HCT116 (cell line): ENCODE results near the gene TLR9. TPM values are rescaled to one million over a fixed set of nuclear protein-coding genes. Genes with fewer than 3 reads are reported as not detected.

Experiments used
- ATAC-seq: fragments of 200-7000 bp; cut with Tn5 transposase; 2 replicates; pipeline ENCODE4 v1.9.1; 2020; ENCODE audit warnings: mild to moderate bottlenecking, moderate library complexity
- BruUV-seq: library from RNA; stranded (reverse); fragments of 400-500 nt; replicated peaks from 2 replicates; lab custom pipeline; 2021; lab: Mats Ljungman, UMichigan
- CTCF ChIA-PET: fragments of 300-600 bp; sonication (Branson Sonifier 250); formaldehyde crosslinking; loops from one replicate; lab custom pipeline; 2021; ENCODE audit warnings: antibody characterized with exemption; lab: Charles Lee
- POLR2A ChIA-PET: fragments of 300-600, 350-600 bp; sonication (Branson Sonifier 250); formaldehyde crosslinking; loops from one replicate; lab custom pipeline; 2021; ENCODE audit warnings: antibody characterized with exemption; lab: Charles Lee
- RAD21 ChIA-PET, 2 experiments: fragments of 300-600 bp; sonication (Branson Sonifier 250); formaldehyde crosslinking; loops; one replicate each; lab custom pipeline; 2023; ENCODE audit warnings: low total read pairs in 2 of 2; ENCODE audit not compliant: uncharacterized antibody in 2 of 2, unreplicated experiment in 2 of 2, low non-redundant PET in 1 of 2; lab: Charles Lee
- DNase-seq: peaks from one replicate; pipeline ENCODE4 v3.0.0-alpha.2; 2010; ENCODE audit warnings: low read depth, low spot score
- H2AFZ ChIP-seq: fragments of 200-600 bp; shearing (Covaris generic), sonication (generic); 2 replicates; pipeline ENCODE4 v1.6.1; 2017; ENCODE audit warnings: low read depth, mixed run types, mixed read lengths, antibody characterized with exemption, low read length; ENCODE audit not compliant: poor library complexity, severe bottlenecking
- H3K27ac ChIP-seq: 2 replicates; pipeline ENCODE4 v1.5.1; 2012; ENCODE audit warnings: low read depth, low read length
- H3K27me3 ChIP-seq: fragments of 200-600 bp; sonication (generic); 2 replicates; pipeline ENCODE4 v1.6.1; 2016; ENCODE audit warnings: mixed run types, low read length, mixed read lengths; ENCODE audit not compliant: insufficient read depth
- H3K36me3 ChIP-seq, 2 experiments: fragments of 200-500 bp in 1 of 2; fragments of 200-600 bp in 1 of 2; sonication (Bioruptor generic) in 1 of 2; sonication (generic) in 1 of 2; 2 replicates each; pipeline versions ENCODE4 v1.5.1 to v1.6.1; 2014 to 2016; ENCODE audit warnings: low read length in 2 of 2, inconsistent platforms in 1 of 2, mixed read lengths in 1 of 2, mixed run types in 1 of 2; ENCODE audit not compliant: insufficient read depth in 2 of 2, control insufficient read depth in 1 of 2
- H3K4me1 ChIP-seq, 2 experiments: fragments of 200-600 bp in 1 of 2; sonication (generic) in 1 of 2; 2 replicates each; pipeline versions ENCODE4 v1.5.1 to v1.6.1; 2012 to 2017; ENCODE audit warnings: low read length in 2 of 2, inconsistent platforms in 1 of 2, mild to moderate bottlenecking in 1 of 2, mixed read lengths in 1 of 2, mixed run types in 1 of 2, moderate library complexity in 1 of 2; ENCODE audit not compliant: insufficient read depth in 2 of 2, control insufficient read depth in 1 of 2
- H3K4me2 ChIP-seq: fragments of 200-600 bp; sonication (generic); 2 replicates; pipeline ENCODE4 v1.6.1; 2017; ENCODE audit warnings: mixed run types, low read length, mixed read lengths
- H3K4me3 ChIP-seq, 2 experiments: fragments of 200-600 bp in 1 of 2; sonication (generic) in 1 of 2; replicated peaks in 1 of 2; 2 replicates each; pipeline ENCODE4 v1.5.1; 2011 to 2016; ENCODE audit warnings: low read length in 2 of 2, control low read depth in 1 of 2, low read depth in 1 of 2, mild to moderate bottlenecking in 1 of 2, mixed read lengths in 1 of 2, mixed run types in 1 of 2
- H3K79me2 ChIP-seq: fragments of 200-600 bp; sonication (generic); 2 replicates; pipeline ENCODE4 v1.6.1; 2017; ENCODE audit warnings: mild to moderate bottlenecking, mixed run types, low read length, moderate library complexity, mixed read lengths; ENCODE audit not compliant: insufficient read depth
- H3K9ac ChIP-seq: fragments of 200-600 bp; sonication (generic); 2 replicates; pipeline ENCODE4 v1.6.1; 2016; ENCODE audit warnings: low read length, mixed read lengths
- H3K9me2 ChIP-seq: fragments of 200-600 bp; sonication (generic), shearing (Covaris generic); 2 replicates; pipeline ENCODE4 v1.6.1; 2017; ENCODE audit warnings: mixed run types, mild to moderate bottlenecking, moderate library complexity; ENCODE audit not compliant: insufficient read depth
- H3K9me3 ChIP-seq, 2 experiments: fragments of 200-500 bp in 1 of 2; fragments of 200-600 bp in 1 of 2; sonication (Bioruptor generic) in 1 of 2; sonication (generic) in 1 of 2; 2 replicates each; pipeline ENCODE4 v1.6.1; 2014 to 2017; ENCODE audit warnings: low read length in 2 of 2, mixed read lengths in 2 of 2, inconsistent platforms in 1 of 2, low read depth in 1 of 2, mild to moderate bottlenecking in 1 of 2, mixed run types in 1 of 2, moderate library complexity in 1 of 2; ENCODE audit not compliant: control insufficient read depth in 1 of 2, insufficient read depth in 1 of 2
- H4K20me1 ChIP-seq: fragments of 200-600 bp; sonication (generic), shearing (Covaris generic); 2 replicates; pipeline ENCODE4 v1.6.1; 2017; ENCODE audit warnings: mixed run types, mild to moderate bottlenecking, moderate library complexity; ENCODE audit not compliant: insufficient read depth
- CBX3 ChIP-seq: IDR thresholded peaks from 2 replicates; pipeline ENCODE4 v1.6.1; 2012; ENCODE audit warnings: low read depth
- CEBPB ChIP-seq: IDR thresholded peaks from 2 replicates; pipeline ENCODE4 v1.6.1; 2012; ENCODE audit warnings: low read depth
- EGR1 ChIP-seq: IDR thresholded peaks from 2 replicates; pipeline ENCODE4 v1.6.1; 2012; ENCODE audit warnings: low read depth
- ELF1 ChIP-seq: IDR thresholded peaks from 2 replicates; pipeline ENCODE4 v1.6.1; 2012; ENCODE audit warnings: low read depth, borderline replicate concordance
- FOSL1 ChIP-seq: IDR thresholded peaks from 2 replicates; pipeline ENCODE4 v1.6.1; 2012; ENCODE audit warnings: low read depth
- JUND ChIP-seq: IDR thresholded peaks from 2 replicates; pipeline ENCODE4 v1.6.1; 2012
- POLR2AphosphoS5 ChIP-seq: IDR thresholded peaks from 2 replicates; pipeline ENCODE4 v1.6.1; 2011; ENCODE audit warnings: mild to moderate bottlenecking, low read depth, low read length, moderate library complexity
- SRF ChIP-seq: IDR thresholded peaks from 2 replicates; pipeline ENCODE4 v1.6.1; 2012; ENCODE audit warnings: low read depth
- TCF7L2 ChIP-seq: IDR thresholded peaks from 2 replicates; pipeline ENCODE4 v1.7.0; 2011; ENCODE audit warnings: borderline replicate concordance, inconsistent platforms; ENCODE audit not compliant: insufficient read depth, insufficient read length; ENCODE audit errors: extremely low read depth
- ZFX ChIP-seq: fragments of 450-650 bp; IDR thresholded peaks from 2 replicates; pipeline ENCODE4 v1.6.1; 2017
- ZNF274 ChIP-seq: fragments of 200-500 bp; sonication (Bioruptor generic); IDR thresholded peaks from 2 replicates; pipeline ENCODE4 v1.6.1; 2014; ENCODE audit warnings: mild to moderate bottlenecking, low read depth, low read length, inconsistent platforms
- intact Hi-C: fragments of 100-400 bp; cut with micrococcal nuclease; formaldehyde crosslinking; loops from 2 replicates; pipeline ENCODE4 v1.10.0; 2022
- total RNA-seq: library from RNA; stranded (reverse); gene quantifications from one replicate; pipeline ENCODE4 v1.2.1, GENCODE V29; 2021; ENCODE audit not compliant: unreplicated experiment
- TF ChIP-seq, protein P1 (sequence below): IDR thresholded peaks from 2 replicates; pipeline ENCODE4 v1.6.1; 2011; ENCODE audit warnings: mild to moderate bottlenecking, low read length, moderate library complexity; ENCODE audit not compliant: insufficient replicate concordance; ENCODE audit errors: extremely low read depth
- TF ChIP-seq, protein P2 (sequence below), 3 experiments: fragments of 200-600 bp in 1 of 3; sonication (generic) in 1 of 3; IDR thresholded peaks in 2 of 3; conservative IDR thresholded peaks in 1 of 3; 2 replicates each; pipeline ENCODE4 v1.5.1; 2012 to 2017; ENCODE audit warnings: low read depth in 2 of 3, low read length in 2 of 3, antibody characterized with exemption in 1 of 3, borderline replicate concordance in 1 of 3, control low read depth in 1 of 3, mild to moderate bottlenecking in 1 of 3, mixed read lengths in 1 of 3, mixed run types in 1 of 3, moderate library complexity in 1 of 3; ENCODE audit not compliant: insufficient read depth in 1 of 3
- TF ChIP-seq, protein P3 (sequence below): IDR thresholded peaks from 2 replicates; pipeline ENCODE4 v1.6.1; 2012
- TF ChIP-seq, protein P4 (sequence below): IDR thresholded peaks from 2 replicates; pipeline ENCODE4 v1.6.1; 2012; ENCODE audit warnings: low read depth
- TF ChIP-seq, protein P5 (sequence below): IDR thresholded peaks from 2 replicates; pipeline ENCODE4 v1.6.1; 2012

The TLR9 gene
- total RNA-seq, 1 experiment from 2014 or later, result 0.15 TPM

DNA sequence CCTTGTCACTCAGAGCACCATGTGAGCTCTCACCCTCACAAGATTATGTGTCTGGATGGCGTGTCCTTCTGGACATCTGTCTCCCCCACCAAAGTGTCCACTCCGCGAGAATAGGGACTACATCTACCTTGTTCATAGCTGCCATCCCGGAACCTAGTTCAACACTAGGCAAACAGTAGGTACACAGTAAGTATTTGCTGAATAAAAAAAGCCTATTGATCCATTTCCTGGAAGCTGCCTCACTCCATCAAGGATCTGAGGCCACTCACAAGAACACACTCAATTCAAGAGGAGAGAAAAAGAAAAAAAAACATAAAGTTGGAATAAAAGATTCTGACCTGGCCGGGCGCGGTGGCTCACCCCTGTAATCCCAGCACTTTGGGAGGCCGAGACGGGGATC is 38.7 kb downstream of the TLR9 start:
- H2AFZ ChIP-seq, result no peak overlapping the region
- no peak overlapping the region for H3K4me2 ChIP-seq
- no peaks in the 10 kb centered on the region for H3K36me3 ChIP-seq
- ATAC-seq, result no peak
- H3K27me3 ChIP-seq, result no peaks in the 10 kb centered on the region
- no peaks in the 10 kb centered on the region for H3K9me2 ChIP-seq
- RAD21 ChIA-PET, result no interaction called here
- no peaks in the 10 kb centered on the region for H3K9me3 ChIP-seq
- no peak overlapping the region for H3K27ac ChIP-seq
- no peak for DNase-seq
- TF ChIP-seq ZFX, result no peak
- TF ChIP-seq CBX3, result no peak
- TF ChIP-seq, protein P1, sequence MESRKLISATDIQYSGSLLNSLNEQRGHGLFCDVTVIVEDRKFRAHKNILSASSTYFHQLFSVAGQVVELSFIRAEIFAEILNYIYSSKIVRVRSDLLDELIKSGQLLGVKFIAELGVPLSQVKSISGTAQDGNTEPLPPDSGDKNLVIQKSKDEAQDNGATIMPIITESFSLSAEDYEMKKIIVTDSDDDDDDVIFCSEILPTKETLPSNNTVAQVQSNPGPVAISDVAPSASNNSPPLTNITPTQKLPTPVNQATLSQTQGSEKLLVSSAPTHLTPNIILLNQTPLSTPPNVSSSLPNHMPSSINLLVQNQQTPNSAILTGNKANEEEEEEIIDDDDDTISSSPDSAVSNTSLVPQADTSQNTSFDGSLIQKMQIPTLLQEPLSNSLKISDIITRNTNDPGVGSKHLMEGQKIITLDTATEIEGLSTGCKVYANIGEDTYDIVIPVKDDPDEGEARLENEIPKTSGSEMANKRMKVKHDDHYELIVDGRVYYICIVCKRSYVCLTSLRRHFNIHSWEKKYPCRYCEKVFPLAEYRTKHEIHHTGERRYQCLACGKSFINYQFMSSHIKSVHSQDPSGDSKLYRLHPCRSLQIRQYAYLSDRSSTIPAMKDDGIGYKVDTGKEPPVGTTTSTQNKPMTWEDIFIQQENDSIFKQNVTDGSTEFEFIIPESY, result no peak
- TF ChIP-seq TCF7L2, result no peak
- TF ChIP-seq, protein P2, sequence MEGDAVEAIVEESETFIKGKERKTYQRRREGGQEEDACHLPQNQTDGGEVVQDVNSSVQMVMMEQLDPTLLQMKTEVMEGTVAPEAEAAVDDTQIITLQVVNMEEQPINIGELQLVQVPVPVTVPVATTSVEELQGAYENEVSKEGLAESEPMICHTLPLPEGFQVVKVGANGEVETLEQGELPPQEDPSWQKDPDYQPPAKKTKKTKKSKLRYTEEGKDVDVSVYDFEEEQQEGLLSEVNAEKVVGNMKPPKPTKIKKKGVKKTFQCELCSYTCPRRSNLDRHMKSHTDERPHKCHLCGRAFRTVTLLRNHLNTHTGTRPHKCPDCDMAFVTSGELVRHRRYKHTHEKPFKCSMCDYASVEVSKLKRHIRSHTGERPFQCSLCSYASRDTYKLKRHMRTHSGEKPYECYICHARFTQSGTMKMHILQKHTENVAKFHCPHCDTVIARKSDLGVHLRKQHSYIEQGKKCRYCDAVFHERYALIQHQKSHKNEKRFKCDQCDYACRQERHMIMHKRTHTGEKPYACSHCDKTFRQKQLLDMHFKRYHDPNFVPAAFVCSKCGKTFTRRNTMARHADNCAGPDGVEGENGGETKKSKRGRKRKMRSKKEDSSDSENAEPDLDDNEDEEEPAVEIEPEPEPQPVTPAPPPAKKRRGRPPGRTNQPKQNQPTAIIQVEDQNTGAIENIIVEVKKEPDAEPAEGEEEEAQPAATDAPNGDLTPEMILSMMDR (IDR thresholded peaks at IDR 0.05 in 2 of 3, conservative IDR thresholded peaks at IDR 0.05 in 1 of 3; ENCODE audit: borderline replicate concordance in 1 of 3, insufficient read depth in 1 of 3, low read depth in 2 of 3, low read length in 2 of 3), result no peak
- TF ChIP-seq POLR2AphosphoS5, result no peak
- TF ChIP-seq EGR1, result no peak
- TF ChIP-seq FOSL1, result no peak
- TF ChIP-seq, protein P3, sequence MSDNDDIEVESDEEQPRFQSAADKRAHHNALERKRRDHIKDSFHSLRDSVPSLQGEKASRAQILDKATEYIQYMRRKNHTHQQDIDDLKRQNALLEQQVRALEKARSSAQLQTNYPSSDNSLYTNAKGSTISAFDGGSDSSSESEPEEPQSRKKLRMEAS, result no peak
- TF ChIP-seq, protein P4, sequence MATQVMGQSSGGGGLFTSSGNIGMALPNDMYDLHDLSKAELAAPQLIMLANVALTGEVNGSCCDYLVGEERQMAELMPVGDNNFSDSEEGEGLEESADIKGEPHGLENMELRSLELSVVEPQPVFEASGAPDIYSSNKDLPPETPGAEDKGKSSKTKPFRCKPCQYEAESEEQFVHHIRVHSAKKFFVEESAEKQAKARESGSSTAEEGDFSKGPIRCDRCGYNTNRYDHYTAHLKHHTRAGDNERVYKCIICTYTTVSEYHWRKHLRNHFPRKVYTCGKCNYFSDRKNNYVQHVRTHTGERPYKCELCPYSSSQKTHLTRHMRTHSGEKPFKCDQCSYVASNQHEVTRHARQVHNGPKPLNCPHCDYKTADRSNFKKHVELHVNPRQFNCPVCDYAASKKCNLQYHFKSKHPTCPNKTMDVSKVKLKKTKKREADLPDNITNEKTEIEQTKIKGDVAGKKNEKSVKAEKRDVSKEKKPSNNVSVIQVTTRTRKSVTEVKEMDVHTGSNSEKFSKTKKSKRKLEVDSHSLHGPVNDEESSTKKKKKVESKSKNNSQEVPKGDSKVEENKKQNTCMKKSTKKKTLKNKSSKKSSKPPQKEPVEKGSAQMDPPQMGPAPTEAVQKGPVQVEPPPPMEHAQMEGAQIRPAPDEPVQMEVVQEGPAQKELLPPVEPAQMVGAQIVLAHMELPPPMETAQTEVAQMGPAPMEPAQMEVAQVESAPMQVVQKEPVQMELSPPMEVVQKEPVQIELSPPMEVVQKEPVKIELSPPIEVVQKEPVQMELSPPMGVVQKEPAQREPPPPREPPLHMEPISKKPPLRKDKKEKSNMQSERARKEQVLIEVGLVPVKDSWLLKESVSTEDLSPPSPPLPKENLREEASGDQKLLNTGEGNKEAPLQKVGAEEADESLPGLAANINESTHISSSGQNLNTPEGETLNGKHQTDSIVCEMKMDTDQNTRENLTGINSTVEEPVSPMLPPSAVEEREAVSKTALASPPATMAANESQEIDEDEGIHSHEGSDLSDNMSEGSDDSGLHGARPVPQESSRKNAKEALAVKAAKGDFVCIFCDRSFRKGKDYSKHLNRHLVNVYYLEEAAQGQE, result no peak
- TF ChIP-seq, protein P5, sequence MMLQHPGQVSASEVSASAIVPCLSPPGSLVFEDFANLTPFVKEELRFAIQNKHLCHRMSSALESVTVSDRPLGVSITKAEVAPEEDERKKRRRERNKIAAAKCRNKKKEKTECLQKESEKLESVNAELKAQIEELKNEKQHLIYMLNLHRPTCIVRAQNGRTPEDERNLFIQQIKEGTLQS, result no peak
- TF ChIP-seq SRF, result no peak
- no peak for TF ChIP-seq ZNF274
- TF ChIP-seq JUND, result no peak
- no peak for TF ChIP-seq ELF1
- no peak for TF ChIP-seq CEBPB
- TF ChIP-seq, all 23 proteins: peak for 0
- Histone ChIP-seq H3K9ac (no peak overlapping the region), H4K20me1 (no peaks in the 10 kb centered on the region), H3K4me3 (no peak overlapping the region), H3K4me1 (no peaks in the 10 kb centered on the region), H3K79me2 (no peaks in the 10 kb centered on the region)
- BruUV-seq, result no TSS peak
- ChIA-PET POLR2A (no interaction called here), CTCF (no interaction called here)
- intact Hi-C loops, result no loop called here
